GM12878 (cell line): ENCODE data around the gene TMED6. TPM values are rescaled to one million over a fixed set of nuclear protein-coding genes. Genes with fewer than 3 reads are reported as not detected.
A peak's percentile ranks its signal among the peaks of the same experiment; 100 is the strongest.

Source experiments
- CBX5 ChIP-seq: sonication (generic); IDR thresholded peaks from 2 replicates; pipeline ENCODE4 v1.6.1; 2016; ENCODE audit warnings: low read depth, moderate library complexity, mild to moderate bottlenecking, inconsistent platforms
- DPF2 ChIP-seq: fragments of 450-650 bp; IDR thresholded peaks from 2 replicates; pipeline ENCODE4 v1.6.1; 2017; ENCODE audit warnings: mild to moderate bottlenecking
- E2F8 ChIP-seq: fragments of 450-650 bp; IDR thresholded peaks from 2 replicates; pipeline ENCODE4 v1.6.1; 2018; ENCODE audit warnings: mild to moderate bottlenecking, low read depth, moderate library complexity; ENCODE audit not compliant: partially characterized antibody
- ELK1 ChIP-seq: IDR thresholded peaks from 2 replicates; pipeline ENCODE4 v1.6.1; 2012; ENCODE audit warnings: low read depth, low read length, improper control_type of control experiment
- ESRRA ChIP-seq: IDR thresholded peaks from 2 replicates; pipeline ENCODE4 v1.6.1; 2012; ENCODE audit warnings: mild to moderate bottlenecking, low read length, improper control_type of control experiment
- EZH2 ChIP-seq: IDR thresholded peaks from 2 replicates; pipeline ENCODE4 v1.6.1; 2012; ENCODE audit warnings: low read depth, mild to moderate bottlenecking, control low read depth, inconsistent platforms, low read length, borderline replicate concordance; ENCODE audit not compliant: control insufficient read depth
- FOXK2 ChIP-seq: fragments of 450-650 bp; IDR thresholded peaks from 2 replicates; pipeline ENCODE4 v1.6.1; 2017; ENCODE audit warnings: mild to moderate bottlenecking, moderate library complexity
- HCFC1 ChIP-seq: fragments of 150-350 bp; IDR thresholded peaks from 2 replicates; pipeline ENCODE4 v1.6.1; 2014; ENCODE audit warnings: low read length
- HDAC6 ChIP-seq: fragments of 200-600 bp; sonication (generic); IDR thresholded peaks from one replicate; pipeline ENCODE4 v1.8.0; 2017; ENCODE audit warnings: antibody characterized with exemption; ENCODE audit not compliant: unreplicated experiment
- IRF3 ChIP-seq: fragments of 450-650 bp; IDR thresholded peaks from 2 replicates; pipeline ENCODE4 v1.6.1; 2014; ENCODE audit warnings: mild to moderate bottlenecking
- KDM1A ChIP-seq: fragments of 200-600 bp; sonication (generic); IDR thresholded peaks from 2 replicates; pipeline ENCODE4 v1.6.1; 2016; ENCODE audit warnings: borderline replicate concordance
- MEF2A ChIP-seq: IDR thresholded peaks from 2 replicates; pipeline ENCODE4 v1.6.1; 2011; ENCODE audit warnings: low read depth, mild to moderate bottlenecking, low read length, moderate library complexity; ENCODE audit not compliant: insufficient read depth
- MLLT1 ChIP-seq: fragments of 450-650 bp; IDR thresholded peaks from 2 replicates; pipeline ENCODE4 v1.6.1; 2016; ENCODE audit warnings: mild to moderate bottlenecking
- MXI1 ChIP-seq: fragments of 150-350 bp; IDR thresholded peaks from 2 replicates; pipeline ENCODE4 v1.6.1; 2011; ENCODE audit warnings: low read depth, mild to moderate bottlenecking, inconsistent platforms, low read length, improper control_type of control experiment
- NFXL1 ChIP-seq: fragments of 450-650 bp; IDR thresholded peaks from 2 replicates; pipeline ENCODE4 v1.6.1; 2017; ENCODE audit warnings: antibody characterized with exemption, mild to moderate bottlenecking, borderline replicate concordance
- NFYB ChIP-seq: IDR thresholded peaks from 2 replicates; pipeline ENCODE4 v1.6.1; 2011; ENCODE audit warnings: low read depth, mild to moderate bottlenecking, low read length, improper control_type of control experiment, moderate library complexity; ENCODE audit not compliant: insufficient read depth
- SIX5 ChIP-seq: IDR thresholded peaks from 2 replicates; pipeline ENCODE4 v1.6.1; 2011; ENCODE audit warnings: mild to moderate bottlenecking, low read depth, low read length, moderate library complexity; ENCODE audit not compliant: severe bottlenecking
- SMAD5 ChIP-seq: IDR thresholded peaks from 2 replicates; pipeline ENCODE4 v1.6.1; 2016; ENCODE audit warnings: antibody characterized with exemption, low read depth
- SPI1 ChIP-seq: IDR thresholded peaks from 2 replicates; pipeline ENCODE4 v1.6.1; 2011; ENCODE audit warnings: low read depth, mild to moderate bottlenecking, low read length, moderate library complexity, borderline replicate concordance; ENCODE audit not compliant: insufficient read depth
- SREBF2 ChIP-seq: IDR thresholded peaks from 2 replicates; pipeline ENCODE4 v1.6.1; 2012; ENCODE audit warnings: mild to moderate bottlenecking, low read length
- STAT1 ChIP-seq: fragments of 450-650 bp; conservative IDR thresholded peaks from 2 replicates; pipeline ENCODE4 v1.6.1; 2014; ENCODE audit warnings: antibody characterized with exemption, mild to moderate bottlenecking
- TARDBP ChIP-seq: IDR thresholded peaks from 2 replicates; pipeline ENCODE4 v1.6.1; 2016; ENCODE audit warnings: borderline replicate concordance
- TCF12 ChIP-seq: IDR thresholded peaks from 2 replicates; pipeline ENCODE4 v1.6.1; 2011; ENCODE audit warnings: low read depth, mild to moderate bottlenecking, low read length
- TCF7 ChIP-seq: IDR thresholded peaks from 2 replicates; pipeline ENCODE4 v1.6.1; 2014; ENCODE audit warnings: antibody characterized with exemption, borderline replicate concordance
- WRNIP1 ChIP-seq: IDR thresholded peaks from 2 replicates; pipeline ENCODE4 v1.6.1; 2011; ENCODE audit warnings: low read depth, low read length, improper control_type of control experiment, borderline replicate concordance
- YY1 ChIP-seq: IDR thresholded peaks from 2 replicates; pipeline ENCODE4 v1.6.1; 2011; ENCODE audit warnings: low read depth, mild to moderate bottlenecking, low read length
- polyA plus RNA-seq, 11 experiments: library from polyadenylated mRNA; depleted of rRNA in 4 of 11; unstranded in 6 of 11; stranded (reverse) in 5 of 11; fragments of >200 nt; fragmentation: Nextera tagmentation in 4 of 11; fragmentation: Illumina TruSeq in 1 of 11; extraction: Ambion mirVana in 4 of 11; extraction: Trizol in 1 of 11; gene quantifications; 1 replicate in 1 of 11; 2 replicates in 10 of 11; pipeline versions ENCODE4 v1.2.1 to v1.2.3, GENCODE V29; 2011 to 2016; ENCODE audit warnings: inconsistent platforms in 2 of 11, missing spikeins in 2 of 11, low read depth in 1 of 11
- total RNA-seq, 4 experiments: library from RNA; depleted of rRNA in 3 of 4; stranded (reverse); fragments of >200 nt in 3 of 4; fragmentation: Illumina TruSeq in 1 of 4; extraction: Trizol in 1 of 4; gene quantifications; 2 replicates each; pipeline versions ENCODE4 v1.2.1 to v1.2.3, GENCODE V29; 2013 to 2021

TMED6 gene
- total and polyA plus RNA-seq, 10 of the 15 experiments (the other 5 are each of a cell fraction or from before 2014, with no cell fraction given) = 0.27 to 1.7 (median 0.78) TPM

GRCh38 chr16:69311533-69312387, 39.8 kb downstream of the TMED6 start (continued):
- no peak for TF ChIP-seq E2F8
- no peak for TF ChIP-seq MLLT1
- TF ChIP-seq NFXL1 = no peak
- TF ChIP-seq FOXK2 = no peak
- no peak for TF ChIP-seq SREBF2
- no peak for TF ChIP-seq HDAC6
- TF ChIP-seq YY1 = no peak
- no peak for TF ChIP-seq MEF2A
- TF ChIP-seq DPF2 = peak; percentile 51; the same call in 1 of the 2 replicates
- TF ChIP-seq SPI1 = 0 out of 2 replicates have a peak, but pooled peaks have one; percentile 6
- TF ChIP-seq SMAD5 = no peak
- TF ChIP-seq EZH2 = no peak
- no peak for TF ChIP-seq WRNIP1
- no peak for TF ChIP-seq ELK1
- TF ChIP-seq NFYB = no peak
- no peak for TF ChIP-seq HCFC1
- TF ChIP-seq IRF3 = no peak
- no peak for TF ChIP-seq STAT1
- no peak for TF ChIP-seq ESRRA
- TF ChIP-seq KDM1A = no peak
- no peak for TF ChIP-seq TARDBP
- TF ChIP-seq SIX5 = no peak
- TF ChIP-seq TCF7 = no peak
- no peak for TF ChIP-seq TCF12
- no peak for TF ChIP-seq CBX5
- TF ChIP-seq MXI1 = no peak
